IMR-90 (cell line): Measurements from ENCODE around the gene PRELP.

ENCODE experiments used
- BHLHE40 ChIP-seq: fragments of 150-350 bp; IDR thresholded peaks from 2 replicates; pipeline ENCODE4 v1.6.1; 2016; ENCODE audit warnings: mild to moderate bottlenecking, low read depth, low read length
- CHD1 ChIP-seq: IDR thresholded peaks from 2 replicates; pipeline ENCODE4 v1.6.1; 2012; ENCODE audit warnings: low read depth, low read length, improper control_type of control experiment
- FOS ChIP-seq: fragments of 150-350 bp; IDR thresholded peaks from 2 replicates; pipeline ENCODE4 v1.6.1; 2016; ENCODE audit warnings: low read depth, low read length
- MAFK ChIP-seq: IDR thresholded peaks from 2 replicates; pipeline ENCODE4 v1.6.1; 2012; ENCODE audit warnings: low read depth, low read length, improper control_type of control experiment
- MAZ ChIP-seq: IDR thresholded peaks from 2 replicates; pipeline ENCODE4 v1.6.1; 2012; ENCODE audit warnings: low read depth, mild to moderate bottlenecking, low read length, improper control_type of control experiment, moderate library complexity, borderline replicate concordance
- MXI1 ChIP-seq: IDR thresholded peaks from 2 replicates; pipeline ENCODE4 v1.6.1; 2012; ENCODE audit warnings: low read depth, mild to moderate bottlenecking, low read length, moderate library complexity, borderline replicate concordance
- POLR2A ChIP-seq: IDR thresholded peaks from 2 replicates; pipeline ENCODE4 v1.6.1; 2012; ENCODE audit warnings: mild to moderate bottlenecking, low read depth, low read length
- RAD21 ChIP-seq: IDR thresholded peaks from 2 replicates; pipeline ENCODE4 v1.6.1; 2012; ENCODE audit warnings: low read length, improper control_type of control experiment
- TF ChIP-seq, protein P1 (sequence below): conservative IDR thresholded peaks from 2 replicates; pipeline ENCODE4 v1.5.1; 2012; ENCODE audit warnings: mild to moderate bottlenecking, low read depth, low read length, improper control_type of control experiment
- TF ChIP-seq, protein P2 (sequence below): fragments of 150-350 bp; IDR thresholded peaks from 2 replicates; pipeline ENCODE4 v1.6.1; 2016; ENCODE audit warnings: low read depth, mild to moderate bottlenecking, low read length, moderate library complexity, borderline replicate concordance

DNA sequence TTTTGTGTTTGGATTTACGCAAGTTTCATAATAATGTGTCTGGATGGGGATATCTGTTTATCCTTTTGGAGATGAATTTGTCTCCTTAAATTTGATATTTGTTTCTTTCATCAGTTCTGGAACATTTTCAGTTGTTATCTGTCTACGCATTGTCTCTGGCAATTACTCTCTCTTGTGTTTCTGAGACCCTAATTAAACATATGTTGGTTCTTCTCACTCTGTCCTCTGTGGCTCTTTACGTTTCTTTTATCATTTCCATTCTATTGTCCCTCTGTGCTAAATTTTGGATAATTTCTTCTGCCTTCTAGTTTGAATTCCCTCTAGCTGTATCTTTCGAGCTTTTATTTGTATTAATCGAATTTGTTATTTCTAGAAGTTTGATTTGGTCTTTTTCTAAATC, 17.5 kb upstream of the PRELP start:
- TF ChIP-seq, protein P1, sequence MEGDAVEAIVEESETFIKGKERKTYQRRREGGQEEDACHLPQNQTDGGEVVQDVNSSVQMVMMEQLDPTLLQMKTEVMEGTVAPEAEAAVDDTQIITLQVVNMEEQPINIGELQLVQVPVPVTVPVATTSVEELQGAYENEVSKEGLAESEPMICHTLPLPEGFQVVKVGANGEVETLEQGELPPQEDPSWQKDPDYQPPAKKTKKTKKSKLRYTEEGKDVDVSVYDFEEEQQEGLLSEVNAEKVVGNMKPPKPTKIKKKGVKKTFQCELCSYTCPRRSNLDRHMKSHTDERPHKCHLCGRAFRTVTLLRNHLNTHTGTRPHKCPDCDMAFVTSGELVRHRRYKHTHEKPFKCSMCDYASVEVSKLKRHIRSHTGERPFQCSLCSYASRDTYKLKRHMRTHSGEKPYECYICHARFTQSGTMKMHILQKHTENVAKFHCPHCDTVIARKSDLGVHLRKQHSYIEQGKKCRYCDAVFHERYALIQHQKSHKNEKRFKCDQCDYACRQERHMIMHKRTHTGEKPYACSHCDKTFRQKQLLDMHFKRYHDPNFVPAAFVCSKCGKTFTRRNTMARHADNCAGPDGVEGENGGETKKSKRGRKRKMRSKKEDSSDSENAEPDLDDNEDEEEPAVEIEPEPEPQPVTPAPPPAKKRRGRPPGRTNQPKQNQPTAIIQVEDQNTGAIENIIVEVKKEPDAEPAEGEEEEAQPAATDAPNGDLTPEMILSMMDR, result no peak
- TF ChIP-seq MAFK, result no peak
- no peak for TF ChIP-seq MAZ
- no peak for TF ChIP-seq RAD21
- no peak for TF ChIP-seq POLR2A
- no peak for TF ChIP-seq FOS
- TF ChIP-seq MXI1, result no peak
- no peak for TF ChIP-seq CHD1
- no peak for TF ChIP-seq BHLHE40
- TF ChIP-seq, protein P2, sequence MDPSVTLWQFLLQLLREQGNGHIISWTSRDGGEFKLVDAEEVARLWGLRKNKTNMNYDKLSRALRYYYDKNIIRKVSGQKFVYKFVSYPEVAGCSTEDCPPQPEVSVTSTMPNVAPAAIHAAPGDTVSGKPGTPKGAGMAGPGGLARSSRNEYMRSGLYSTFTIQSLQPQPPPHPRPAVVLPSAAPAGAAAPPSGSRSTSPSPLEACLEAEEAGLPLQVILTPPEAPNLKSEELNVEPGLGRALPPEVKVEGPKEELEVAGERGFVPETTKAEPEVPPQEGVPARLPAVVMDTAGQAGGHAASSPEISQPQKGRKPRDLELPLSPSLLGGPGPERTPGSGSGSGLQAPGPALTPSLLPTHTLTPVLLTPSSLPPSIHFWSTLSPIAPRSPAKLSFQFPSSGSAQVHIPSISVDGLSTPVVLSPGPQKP, result no peak
